ENCODE results near the gene KDM6B.

Gene KDM6B

GRCh38 chr17:7816926-7817642, 16.9 kb upstream of the KDM6B start:
- no peak for TF ChIP-seq MAX (IDR thresholded peaks at IDR 0.05)

- TF ChIP-seq YY1 (IDR thresholded peaks at IDR 0.05; ENCODE audit: low read depth) = no peak
- no peak for TF ChIP-seq TEAD4 (IDR thresholded peaks at IDR 0.05)
- no peak for TF ChIP-seq CREB1 (IDR thresholded peaks at IDR 0.05; ENCODE audit: low read depth)
- no peak for TF ChIP-seq FOXM1 (IDR thresholded peaks at IDR 0.05; ENCODE audit: borderline replicate concordance, low read depth)
- TF ChIP-seq REST (IDR thresholded peaks at IDR 0.05; ENCODE audit: low read depth) = no peak
- no peak for TF ChIP-seq ZBTB7A (IDR thresholded peaks at IDR 0.05; ENCODE audit: low read depth)
- TF ChIP-seq NFIC (IDR thresholded peaks at IDR 0.05) = no peak
- no peak for TF ChIP-seq EGR1 (IDR thresholded peaks at IDR 0.05)
- TF ChIP-seq CEBPB (IDR thresholded peaks at IDR 0.05) = no peak
- TF ChIP-seq RAD21 (IDR thresholded peaks at IDR 0.05; ENCODE audit: low read depth) = no peak
Measured at GRCh38 chr17:7817643-7817964, 16.4 kb upstream of the KDM6B start.

GRCh38 chr17:7818026-7818425, 16.0 kb upstream of the KDM6B start:
- TF ChIP-seq TEAD4 (IDR thresholded peaks at IDR 0.05) (no peak), MAX (IDR thresholded peaks at IDR 0.05) (no peak), EP300 (IDR thresholded peaks at IDR 0.05; ENCODE audit: borderline replicate concordance) (no peak), CREB1 (IDR thresholded peaks at IDR 0.05; ENCODE audit: low read depth) (no peak), NFIC (IDR thresholded peaks at IDR 0.05) (no peak), USF1 (IDR thresholded peaks at IDR 0.05) (no peak), RAD21 (IDR thresholded peaks at IDR 0.05; ENCODE audit: low read depth) (no peak), ZBTB7A (IDR thresholded peaks at IDR 0.05; ENCODE audit: low read depth) (no peak), TCF12 (IDR thresholded peaks at IDR 0.05; ENCODE audit: low read depth) (no peak), CEBPB (IDR thresholded peaks at IDR 0.05) (no peak), FOXM1 (IDR thresholded peaks at IDR 0.05; ENCODE audit: borderline replicate concordance, low read depth) (no peak), EGR1 (IDR thresholded peaks at IDR 0.05) (no peak), YY1 (IDR thresholded peaks at IDR 0.05; ENCODE audit: low read depth) (no peak), TAF1 (IDR thresholded peaks at IDR 0.05; ENCODE audit: low read depth) (no peak), REST (IDR thresholded peaks at IDR 0.05; ENCODE audit: low read depth) (no peak)

DNA sequence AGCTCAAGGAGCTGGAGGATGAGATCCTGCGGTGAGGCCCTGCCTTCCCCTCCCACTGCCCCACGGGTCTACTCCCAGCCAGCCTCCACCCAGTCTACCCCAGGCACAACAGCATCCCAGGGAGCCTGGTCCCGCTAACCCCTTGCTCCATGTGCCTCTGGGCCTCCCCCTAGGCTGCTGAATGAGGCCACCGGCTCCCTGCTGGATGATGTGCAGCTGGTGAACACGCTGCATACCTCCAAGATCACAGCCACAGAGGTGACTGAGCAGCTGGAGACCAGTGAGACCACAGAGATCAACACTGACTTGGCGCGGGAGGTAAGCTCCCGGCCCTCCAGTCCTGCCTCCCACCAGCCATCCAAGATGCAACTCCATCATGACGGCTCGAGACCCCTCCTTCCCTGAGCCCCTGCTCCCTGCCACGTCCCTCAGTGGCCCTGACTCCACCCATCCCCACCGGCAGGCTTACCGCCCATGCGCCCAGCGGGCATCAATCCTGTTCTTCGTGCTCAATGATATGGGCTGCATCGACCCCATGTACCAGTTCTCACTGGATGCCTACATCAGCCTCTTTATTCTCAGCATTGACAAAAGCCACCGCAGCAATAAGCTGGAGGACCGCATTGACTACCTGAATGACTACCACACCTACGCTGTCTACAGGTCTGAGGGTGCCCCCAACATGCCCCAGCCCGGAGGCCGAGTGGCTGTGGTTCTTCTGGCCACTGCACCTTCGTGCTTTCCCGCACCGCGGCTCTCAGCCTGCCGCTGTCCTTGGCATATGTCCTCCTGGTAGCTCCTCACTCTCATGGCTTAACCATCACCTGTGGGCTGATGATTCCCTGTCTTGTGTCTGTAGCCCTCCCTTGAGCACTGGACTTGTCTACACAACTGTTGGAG, 15.0 kb upstream of the KDM6B start:
- TF ChIP-seq TEAD4 (IDR thresholded peaks at IDR 0.05) (no peak), FOXM1 (IDR thresholded peaks at IDR 0.05; ENCODE audit: borderline replicate concordance, low read depth) (no peak), CEBPB (IDR thresholded peaks at IDR 0.05) (no peak), CREB1 (IDR thresholded peaks at IDR 0.05; ENCODE audit: low read depth) (no peak), REST (IDR thresholded peaks at IDR 0.05; ENCODE audit: low read depth) (no peak), EP300 (IDR thresholded peaks at IDR 0.05; ENCODE audit: borderline replicate concordance) (no peak), TCF12 (IDR thresholded peaks at IDR 0.05; ENCODE audit: low read depth) (no peak), YY1 (IDR thresholded peaks at IDR 0.05; ENCODE audit: low read depth) (no peak)

GRCh38 chr17:7820231-7820630, 13.8 kb upstream of the KDM6B start:
- no peak for TF ChIP-seq EGR1 (IDR thresholded peaks at IDR 0.05)
- TF ChIP-seq YY1 (IDR thresholded peaks at IDR 0.05; ENCODE audit: low read depth) = no peak

Data from Ishikawa (cell line).